ENCODE data around the gene MPRIP. TPM values are rescaled to one million over a fixed set of nuclear protein-coding genes. Genes with fewer than 3 reads are reported as not detected.

Gene MPRIP
- total RNA-seq, 1 experiment from 2014 or later: 1,274 TPM

DNA sequence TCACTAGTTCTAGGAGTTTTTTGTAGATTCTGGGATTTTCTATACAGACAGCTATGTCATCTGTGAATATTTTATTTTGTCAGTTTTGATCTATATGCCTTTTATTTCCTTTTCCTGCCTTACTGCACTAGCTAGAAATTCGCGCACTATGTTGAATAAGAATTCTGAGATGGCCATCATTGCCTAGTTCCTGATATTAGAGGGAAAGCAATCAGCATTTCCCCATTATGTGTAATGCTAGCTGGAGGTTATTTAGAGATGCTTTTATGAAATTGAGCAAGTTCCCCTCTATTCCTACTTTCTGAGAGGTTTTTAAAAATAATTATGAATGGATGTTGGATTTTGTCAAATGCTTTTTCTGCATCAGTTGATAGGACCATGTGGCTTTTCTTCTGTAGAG, 23.8 kb downstream of the MPRIP start:
- CTCF ChIA-PET: no interaction called here
- TF ChIP-seq EZH2 (IDR thresholded peaks at IDR 0.05; ENCODE audit: low read length, unreplicated experiment) (no peak), EZH2phosphoT487 (IDR thresholded peaks at IDR 0.05; ENCODE audit: borderline replicate concordance, low read length) (no peak)
- TF ChIP-seq, protein P1, sequence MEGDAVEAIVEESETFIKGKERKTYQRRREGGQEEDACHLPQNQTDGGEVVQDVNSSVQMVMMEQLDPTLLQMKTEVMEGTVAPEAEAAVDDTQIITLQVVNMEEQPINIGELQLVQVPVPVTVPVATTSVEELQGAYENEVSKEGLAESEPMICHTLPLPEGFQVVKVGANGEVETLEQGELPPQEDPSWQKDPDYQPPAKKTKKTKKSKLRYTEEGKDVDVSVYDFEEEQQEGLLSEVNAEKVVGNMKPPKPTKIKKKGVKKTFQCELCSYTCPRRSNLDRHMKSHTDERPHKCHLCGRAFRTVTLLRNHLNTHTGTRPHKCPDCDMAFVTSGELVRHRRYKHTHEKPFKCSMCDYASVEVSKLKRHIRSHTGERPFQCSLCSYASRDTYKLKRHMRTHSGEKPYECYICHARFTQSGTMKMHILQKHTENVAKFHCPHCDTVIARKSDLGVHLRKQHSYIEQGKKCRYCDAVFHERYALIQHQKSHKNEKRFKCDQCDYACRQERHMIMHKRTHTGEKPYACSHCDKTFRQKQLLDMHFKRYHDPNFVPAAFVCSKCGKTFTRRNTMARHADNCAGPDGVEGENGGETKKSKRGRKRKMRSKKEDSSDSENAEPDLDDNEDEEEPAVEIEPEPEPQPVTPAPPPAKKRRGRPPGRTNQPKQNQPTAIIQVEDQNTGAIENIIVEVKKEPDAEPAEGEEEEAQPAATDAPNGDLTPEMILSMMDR (conservative IDR thresholded peaks at IDR 0.05; ENCODE audit: low read depth, low read length): no peak
- POLR2A ChIA-PET (ENCODE audit: unreplicated experiment): interaction anchor here (0.5 kb wide), 1 partner anchor 24 kb away, joined by 3 read pairs; no protein-coding TSS in a partner anchor

GRCh38 chr17:17067257-17067656, 25.0 kb downstream of the MPRIP start:
- Histone ChIP-seq H3K27ac (ENCODE audit: low read length) (no peak overlapping the region), H3K36me3 (ENCODE audit: low read depth, low read length) (peaks cover 76% of the 10 kb centered on the region), H3K4me2 (ENCODE audit: low read length) (no peak overlapping the region), H3K27me3 (ENCODE audit: low read length) (no peaks in the 10 kb centered on the region), H3K9ac (ENCODE audit: low read length) (no peak overlapping the region), H2AFZ (ENCODE audit: low read length) (no peak overlapping the region), H3F3A (ENCODE audit: low read length, unreplicated experiment) (peaks cover 21% of the 10 kb centered on the region), H4K20me1 (ENCODE audit: low read length) (peaks cover 89% of the 10 kb centered on the region), H3K4me3 (ENCODE audit: low read length) (no peak overlapping the region), H3K9me2 (replicated peaks; ENCODE audit: low read length) (no peaks in the 10 kb centered on the region), H3K4me1 (ENCODE audit: insufficient read depth, low read length) (peaks cover 49% of the 10 kb centered on the region), H3K9me3 (ENCODE audit: low read length) (no peaks in the 10 kb centered on the region), H3K79me2 (ENCODE audit: low read length) (peaks cover 100% of the 10 kb centered on the region)
- no TSS peak for BruUV-seq (replicated peaks)
- intact Hi-C loops (cut with micrococcal nuclease): no loop called here
- ChIA-PET CTCF (interaction anchor here (0.5 kb wide), 1 partner anchor 91 kb away, joined by 3 read pairs; no protein-coding TSS in a partner anchor), POLR2A (ENCODE audit: unreplicated experiment) (interaction anchor here (0.6 kb wide), 1 partner anchor 97 kb away, joined by 15 read pairs; no protein-coding TSS in a partner anchor)
- TF ChIP-seq, protein P1 (conservative IDR thresholded peaks at IDR 0.05; ENCODE audit: low read depth, low read length): no peak
- TF ChIP-seq EZH2phosphoT487 (IDR thresholded peaks at IDR 0.05; ENCODE audit: borderline replicate concordance, low read length): no peak
- no peak for TF ChIP-seq EZH2 (IDR thresholded peaks at IDR 0.05; ENCODE audit: low read length, unreplicated experiment)
- DNase-seq (no peak), ATAC-seq (no peak)

More for the DNA sequence above, 23.8 kb downstream of the MPRIP start:
- H3K9me2 ChIP-seq (replicated peaks; ENCODE audit: low read length): no peaks in the 10 kb centered on the region
- DNase-seq (no peak), ATAC-seq (no peak)
- peaks cover 47% of the 10 kb centered on the region for H3K4me1 ChIP-seq (ENCODE audit: insufficient read depth, low read length)
- intact Hi-C loops (cut with micrococcal nuclease): no loop called here
- peaks cover 32% of the 10 kb centered on the region for H3F3A ChIP-seq (ENCODE audit: low read length, unreplicated experiment)
- H3K9me3 ChIP-seq (ENCODE audit: low read length): no peaks in the 10 kb centered on the region
- H3K4me2 ChIP-seq (ENCODE audit: low read length): no peak overlapping the region
- H3K4me3 ChIP-seq (ENCODE audit: low read length): no peak overlapping the region
- no TSS peak for BruUV-seq (replicated peaks)
- H3K27ac ChIP-seq (ENCODE audit: low read length): no peak overlapping the region
- no peaks in the 10 kb centered on the region for H3K27me3 ChIP-seq (ENCODE audit: low read length)
- H3K36me3 ChIP-seq (ENCODE audit: low read depth, low read length): peaks cover 76% of the 10 kb centered on the region
- H2AFZ ChIP-seq (ENCODE audit: low read length): no peak overlapping the region
- H4K20me1 ChIP-seq (ENCODE audit: low read length): peaks cover 89% of the 10 kb centered on the region
- H3K79me2 ChIP-seq (ENCODE audit: low read length): peaks cover 100% of the 10 kb centered on the region
- no peak overlapping the region for H3K9ac ChIP-seq (ENCODE audit: low read length)

- ChIA-PET POLR2A (ENCODE audit: unreplicated experiment) (no interaction called here), CTCF (no interaction called here)
- no peaks in the 10 kb centered on the region for H3K9me2 ChIP-seq (replicated peaks; ENCODE audit: low read length)
- H3K4me1 ChIP-seq (ENCODE audit: insufficient read depth, low read length): peaks cover 57% of the 10 kb centered on the region
- H3K27ac ChIP-seq (ENCODE audit: low read length): no peak overlapping the region
- H3F3A ChIP-seq (ENCODE audit: low read length, unreplicated experiment): peaks cover 19% of the 10 kb centered on the region
- no peak for ATAC-seq
- no peak overlapping the region for H2AFZ ChIP-seq (ENCODE audit: low read length)
- intact Hi-C loops (cut with micrococcal nuclease): no loop called here
- TF ChIP-seq, protein P1 (conservative IDR thresholded peaks at IDR 0.05; ENCODE audit: low read depth, low read length): no peak
- TF ChIP-seq EZH2 (IDR thresholded peaks at IDR 0.05; ENCODE audit: low read length, unreplicated experiment) (no peak), EZH2phosphoT487 (IDR thresholded peaks at IDR 0.05; ENCODE audit: borderline replicate concordance, low read length) (no peak)
- H3K4me2 ChIP-seq (ENCODE audit: low read length): no peak overlapping the region
- H3K27me3 ChIP-seq (ENCODE audit: low read length): no peaks in the 10 kb centered on the region
- peaks cover 100% of the 10 kb centered on the region for H3K79me2 ChIP-seq (ENCODE audit: low read length)
- H3K36me3 ChIP-seq (ENCODE audit: low read depth, low read length): peaks cover 77% of the 10 kb centered on the region
- no TSS peak for BruUV-seq (replicated peaks)
- H3K4me3 ChIP-seq (ENCODE audit: low read length): no peak overlapping the region
- no peaks in the 10 kb centered on the region for H3K9me3 ChIP-seq (ENCODE audit: low read length)
- no peak for DNase-seq
- H4K20me1 ChIP-seq (ENCODE audit: low read length): peaks cover 89% of the 10 kb centered on the region
- H3K9ac ChIP-seq (ENCODE audit: low read length): no peak overlapping the region
Observed at GRCh38 chr17:17069849-17070248, 27.6 kb downstream of the MPRIP start.
